NCI-H2081 (cell line): Measurements from ENCODE around the gene ABCB10.
"Not testable (repeated sequence)": the region's sequence is repeated elsewhere in the genome, so short reads cannot be mapped to it uniquely, and the experiment has no call there.

Experiments
- DNase-seq, 2 experiments: peaks; one replicate each; lab custom pipeline; 2025; lab: John Stamatoyannopoulos, UW

ABCB10 gene

GRCh38 chr1:229558460-229559335, at the start of gene ABCB10:
Gene ABCB10, minus strand, starts transcription at chr1:229558707. Its CDS starts 55 bp downstream, at chr1:229558652.
- DNase-seq = peak; percentile 99

GRCh38 chr1:229607370-229607769, 48.9 kb upstream of the ABCB10 start:
- DNase-seq = no peak

- no peak for DNase-seq
These were observed 45.0 kb upstream of the ABCB10 start for GRCh38 chr1:229603371-229604005.

- DNase-seq = no peak
These were observed 41.7 kb upstream of the ABCB10 start for GRCh38 chr1:229600229-229600628.

GRCh38 chr1:229599218-229599954, 40.9 kb upstream of the ABCB10 start:
- DNase-seq = no peak

GRCh38 chr1:229597877-229598276, 39.4 kb upstream of the ABCB10 start:
- DNase-seq = no peak

GRCh38 chr1:229596925-229597699, 38.6 kb upstream of the ABCB10 start:
- DNase-seq = no peak

- not testable (repeated sequence) for DNase-seq
These were observed 37.4 kb upstream of the ABCB10 start for GRCh38 chr1:229595876-229596275.

GRCh38 chr1:229594227-229595008, 35.9 kb upstream of the ABCB10 start:
- no peak for DNase-seq

GRCh38 chr1:229593800-229594199, 35.3 kb upstream of the ABCB10 start:
- no peak for DNase-seq

GRCh38 chr1:229590119-229590518, 31.6 kb upstream of the ABCB10 start:
- no peak for DNase-seq

- no peak for DNase-seq
These were observed 26.8 kb upstream of the ABCB10 start for GRCh38 chr1:229585338-229585737.

GRCh38 chr1:229582715-229583114, 24.2 kb upstream of the ABCB10 start:
- DNase-seq = no peak

- DNase-seq = no peak
These were observed 23.6 kb upstream of the ABCB10 start for GRCh38 chr1:229582011-229582694.

GRCh38 chr1:229581485-229581884, 23.0 kb upstream of the ABCB10 start:
- DNase-seq = no peak

GRCh38 chr1:229579059-229579673, 20.7 kb upstream of the ABCB10 start:
- peak; percentile 68 to 90 for DNase-seq

- no peak for DNase-seq
These were observed 19.9 kb upstream of the ABCB10 start for GRCh38 chr1:229578168-229579058.

- DNase-seq = no peak
These were observed 16.4 kb upstream of the ABCB10 start for GRCh38 chr1:229574679-229575442.
